GM18498 (cell line): ENCODE measurements around the gene GPR155.
"Not testable (repeated sequence)": the region's sequence is repeated elsewhere in the genome, so short reads cannot be mapped to it uniquely, and the experiment has no call there.

Experiments
- ATAC-seq: cut with Tn5 transposase; IDR thresholded peaks from one replicate; pipeline ENCODE4 v1.9.1; 2021; ENCODE audit warnings: mild to moderate bottlenecking, moderate library complexity; ENCODE audit not compliant: unreplicated experiment

The GPR155 gene

DNA sequence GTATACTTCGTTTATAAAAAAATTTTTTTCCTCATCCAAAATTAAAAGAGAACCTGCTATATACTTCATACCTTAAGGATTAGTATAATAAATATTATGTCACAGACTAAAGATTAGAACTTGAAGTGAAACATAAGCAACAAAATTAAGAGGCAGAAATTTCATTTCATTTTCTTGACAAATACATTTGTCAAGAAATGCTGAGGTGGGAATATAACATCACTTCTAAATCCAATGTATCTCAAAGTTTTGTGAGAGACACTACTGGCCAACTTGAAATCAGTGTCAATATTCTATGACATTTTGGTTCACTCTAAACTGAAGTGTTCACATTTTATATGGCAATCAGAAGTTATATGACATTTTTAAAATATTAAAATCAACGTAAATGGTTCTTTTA, 47.5 kb downstream of the GPR155 start:
- no peak for ATAC-seq

DNA sequence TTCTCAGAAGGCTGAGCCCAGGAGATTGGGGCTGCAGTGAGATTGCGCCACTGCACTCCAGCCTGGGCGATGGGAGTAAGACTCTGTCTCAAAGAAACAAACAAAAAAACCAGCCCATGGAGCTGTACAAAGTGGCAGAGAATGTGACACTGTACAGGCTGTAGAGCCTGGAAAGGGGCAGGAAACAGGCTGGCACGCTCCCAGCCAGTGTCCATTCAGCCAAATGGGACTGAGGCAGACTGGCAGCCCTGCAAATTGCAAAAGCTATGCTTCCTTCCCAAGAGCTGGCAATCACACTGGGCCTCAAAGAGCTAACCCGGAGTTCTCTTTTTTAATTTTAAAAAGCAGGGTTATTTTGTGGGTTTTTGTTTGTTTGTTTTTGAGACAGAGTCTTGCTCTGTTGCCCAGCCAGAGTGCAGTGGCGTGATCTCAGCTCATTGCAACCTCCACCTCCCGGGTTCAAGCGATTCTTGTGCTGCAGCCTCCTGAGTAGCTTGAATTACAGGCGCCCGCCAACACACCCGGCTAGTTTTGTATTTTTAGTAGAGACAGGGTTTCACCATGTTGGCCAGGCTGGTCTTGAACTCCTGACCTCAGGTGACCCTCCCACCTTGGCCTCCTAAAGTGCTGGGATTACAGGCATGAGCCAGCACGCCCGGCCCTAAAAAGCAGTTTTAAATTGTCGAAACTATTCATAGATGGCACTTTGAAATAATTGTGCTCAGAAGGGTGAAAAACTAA, 48.5 kb downstream of the GPR155 start:
- ATAC-seq = no peak

DNA sequence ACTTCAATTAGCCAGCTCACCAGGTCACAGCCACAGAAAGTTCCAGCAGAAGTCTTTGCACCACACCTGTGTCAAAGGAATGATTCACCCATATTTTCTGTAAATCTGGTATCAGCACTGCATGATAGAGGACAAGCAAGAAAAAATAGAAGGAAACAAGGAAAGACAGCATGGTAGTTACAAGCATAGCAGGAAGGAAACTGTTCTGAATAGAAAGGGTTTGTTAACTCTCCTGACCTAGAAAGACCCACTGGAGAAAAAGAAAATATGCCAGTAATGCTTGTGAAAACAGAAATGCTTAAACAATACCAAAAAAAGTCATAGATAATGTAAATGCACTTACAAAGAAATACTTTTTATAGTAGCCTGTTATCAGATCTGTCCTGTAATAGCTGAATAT, 50.5 kb downstream of the GPR155 start:
- ATAC-seq = no peak

DNA sequence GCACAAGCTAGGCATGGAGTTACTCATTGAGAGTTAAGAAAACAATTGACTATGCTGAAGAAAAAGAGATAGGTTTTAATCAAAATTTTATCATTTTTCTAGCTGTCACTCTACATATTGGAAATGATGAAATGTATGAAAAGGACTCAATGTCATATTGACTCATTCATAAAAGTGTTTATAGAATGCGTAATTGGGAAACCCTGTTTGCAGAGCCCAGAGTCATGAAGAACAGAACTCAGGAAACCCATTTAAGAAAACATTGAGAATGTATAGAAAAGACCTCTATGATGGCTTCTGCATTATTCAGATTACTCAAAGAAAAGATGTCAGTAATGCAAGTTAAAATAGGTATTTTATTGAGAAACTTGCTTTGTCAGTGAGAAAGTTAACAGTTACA, 54.9 kb downstream of the GPR155 start:
- no peak for ATAC-seq

DNA sequence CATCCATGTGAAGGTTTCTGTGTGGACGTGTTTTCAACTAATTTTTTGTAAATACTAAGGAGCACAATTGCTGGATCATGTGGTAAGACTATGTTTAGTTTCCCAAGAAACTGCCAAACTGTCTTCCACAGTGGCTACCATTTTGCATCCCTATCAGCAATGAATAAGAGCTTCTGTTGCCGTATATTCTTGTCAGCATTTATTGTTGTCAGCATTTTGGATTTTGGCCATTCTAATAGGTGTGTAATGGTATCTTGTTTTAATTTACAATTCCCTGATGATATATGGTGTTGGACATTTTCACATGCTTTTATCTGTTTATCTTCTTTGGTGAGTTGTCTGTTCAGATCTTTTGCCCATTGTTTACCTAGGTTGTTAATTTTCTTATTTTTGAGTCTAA, 56.8 kb downstream of the GPR155 start:
- no peak for ATAC-seq

DNA sequence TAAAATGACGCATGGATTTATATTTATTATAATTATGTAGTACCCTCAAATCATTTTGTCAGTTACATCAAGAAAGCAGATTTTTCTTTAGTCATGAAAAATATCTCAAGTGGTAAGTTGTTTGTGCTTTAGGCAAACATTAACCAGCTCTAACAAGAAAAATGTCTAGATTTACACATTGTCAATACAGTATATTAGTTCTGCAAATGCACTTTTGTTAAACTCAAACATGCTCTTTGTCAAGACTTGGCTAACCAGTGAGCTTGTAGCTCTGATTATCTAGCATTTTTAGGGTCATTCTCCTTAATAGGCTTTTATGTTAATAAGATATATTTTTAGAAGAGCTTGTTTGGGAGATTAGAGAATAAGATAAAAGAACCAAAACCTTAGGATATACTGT, 58.6 kb downstream of the GPR155 start:
- ATAC-seq = no peak

DNA sequence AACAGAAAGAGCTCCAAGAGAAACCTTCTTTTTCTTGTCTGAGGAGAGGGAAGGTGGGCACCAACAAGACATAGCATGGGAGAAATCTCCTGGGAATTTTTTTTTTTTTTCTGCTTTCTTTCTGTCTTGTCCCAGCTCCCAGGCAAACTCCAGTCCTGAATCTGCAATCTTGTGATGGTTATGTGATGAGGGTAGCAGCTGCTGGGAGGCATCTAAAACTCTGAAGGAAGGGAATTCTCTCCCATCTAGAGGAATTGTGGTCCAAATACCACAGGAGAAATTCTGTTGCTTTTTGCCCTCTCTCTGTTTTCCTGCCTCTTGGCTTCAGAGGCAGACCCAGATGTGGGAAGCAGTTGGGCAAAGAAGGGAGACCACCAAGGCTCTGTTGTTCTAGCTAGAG, 74.6 kb downstream of the GPR155 start:
- ATAC-seq = no peak

DNA sequence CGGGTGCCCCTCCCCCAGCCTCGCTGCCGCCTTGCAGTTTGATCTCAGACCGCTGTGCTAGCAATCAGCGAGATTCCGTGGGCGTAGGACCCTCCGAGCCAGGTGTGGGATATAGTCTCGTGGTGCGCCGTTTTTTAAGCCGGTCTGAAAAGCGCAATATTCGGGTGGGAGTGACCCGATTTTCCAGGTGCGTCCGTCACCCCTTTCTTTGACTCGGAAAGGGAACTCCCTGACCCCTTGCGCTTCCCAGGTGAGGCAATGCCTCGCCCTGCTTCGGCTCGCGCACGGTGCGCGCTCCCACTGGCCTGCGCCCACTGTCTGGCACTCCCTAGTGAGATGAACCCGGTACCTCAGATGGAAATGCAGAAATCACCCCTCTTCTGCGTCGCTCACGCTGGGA, 76.8 kb downstream of the GPR155 start:
- not testable (repeated sequence) for ATAC-seq

DNA sequence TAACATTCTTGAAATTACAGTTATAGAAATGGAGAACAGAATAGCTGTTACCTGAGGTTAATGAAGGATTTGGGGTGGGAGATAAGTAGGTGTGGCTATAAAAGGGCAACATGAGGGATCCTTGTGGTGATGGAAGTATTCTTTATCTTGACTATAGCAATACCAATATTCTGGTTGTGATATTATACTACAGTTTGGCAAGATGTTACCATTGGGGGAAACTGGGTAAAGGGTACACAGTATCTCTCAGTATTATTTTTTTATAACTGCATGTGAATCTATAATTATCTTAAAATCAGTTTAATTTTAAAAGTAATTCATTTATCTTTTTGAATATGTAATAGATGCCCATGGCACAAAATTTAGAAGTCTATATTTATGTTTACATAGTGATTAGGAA, 83.2 kb downstream of the GPR155 start:
- ATAC-seq = no peak

DNA sequence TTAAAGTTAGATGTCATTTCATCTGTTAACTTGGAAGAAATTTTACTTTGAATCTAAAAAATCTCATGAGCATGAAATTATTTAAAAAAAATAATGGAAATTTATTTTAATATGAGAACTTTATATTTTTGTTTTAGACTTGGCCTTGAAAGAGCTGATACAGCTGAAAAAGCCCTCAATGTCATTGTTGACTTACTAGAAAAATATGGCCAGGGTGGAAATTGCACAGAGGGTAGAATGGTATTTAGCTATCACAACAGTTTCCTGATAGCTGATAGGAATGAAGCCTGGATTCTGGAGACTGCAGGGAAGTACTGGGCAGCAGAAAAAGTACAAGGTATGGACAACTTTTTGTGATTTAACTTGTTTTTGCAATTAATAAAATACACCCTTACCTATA, 86.0 kb downstream of the GPR155 start:
- no peak for ATAC-seq

DNA sequence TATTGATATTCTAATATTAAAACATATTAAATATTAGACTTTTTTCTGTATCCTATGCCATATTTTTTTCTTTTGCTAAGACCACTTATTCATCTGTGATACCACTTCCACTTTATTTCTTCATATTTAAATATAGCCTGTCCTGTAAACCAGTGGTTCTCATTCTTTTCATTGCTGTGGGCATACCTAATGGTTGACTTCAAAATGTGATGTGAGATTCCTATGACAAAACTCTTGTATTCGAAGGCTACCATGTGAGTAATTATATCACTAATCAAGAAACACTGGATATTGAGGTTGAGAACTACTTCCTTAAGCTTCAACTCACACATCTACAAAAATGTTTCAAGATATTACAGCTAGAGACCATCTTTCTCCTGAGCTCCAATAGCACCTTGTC, 87.7 kb downstream of the GPR155 start:
- no peak for ATAC-seq

DNA sequence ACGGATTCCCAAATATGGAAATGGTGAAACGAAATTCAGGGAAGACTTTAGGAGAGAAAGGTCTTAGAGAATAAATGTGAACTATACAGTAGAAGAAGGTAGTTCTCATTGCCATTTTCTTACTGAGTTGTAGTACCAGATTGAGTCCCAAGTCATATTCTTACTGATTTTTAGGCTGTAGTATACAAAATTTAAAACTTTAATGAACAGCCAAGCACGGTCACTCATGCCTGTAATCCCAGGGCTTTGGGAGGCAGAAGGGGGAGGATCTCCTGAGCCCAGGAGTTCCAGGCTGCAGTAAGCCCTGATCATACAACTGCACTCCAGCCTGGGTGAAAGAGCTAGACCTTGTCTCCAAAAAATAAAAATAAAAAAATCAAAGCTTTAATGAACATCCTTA, 89.1 kb downstream of the GPR155 start:
- ATAC-seq = no peak

DNA sequence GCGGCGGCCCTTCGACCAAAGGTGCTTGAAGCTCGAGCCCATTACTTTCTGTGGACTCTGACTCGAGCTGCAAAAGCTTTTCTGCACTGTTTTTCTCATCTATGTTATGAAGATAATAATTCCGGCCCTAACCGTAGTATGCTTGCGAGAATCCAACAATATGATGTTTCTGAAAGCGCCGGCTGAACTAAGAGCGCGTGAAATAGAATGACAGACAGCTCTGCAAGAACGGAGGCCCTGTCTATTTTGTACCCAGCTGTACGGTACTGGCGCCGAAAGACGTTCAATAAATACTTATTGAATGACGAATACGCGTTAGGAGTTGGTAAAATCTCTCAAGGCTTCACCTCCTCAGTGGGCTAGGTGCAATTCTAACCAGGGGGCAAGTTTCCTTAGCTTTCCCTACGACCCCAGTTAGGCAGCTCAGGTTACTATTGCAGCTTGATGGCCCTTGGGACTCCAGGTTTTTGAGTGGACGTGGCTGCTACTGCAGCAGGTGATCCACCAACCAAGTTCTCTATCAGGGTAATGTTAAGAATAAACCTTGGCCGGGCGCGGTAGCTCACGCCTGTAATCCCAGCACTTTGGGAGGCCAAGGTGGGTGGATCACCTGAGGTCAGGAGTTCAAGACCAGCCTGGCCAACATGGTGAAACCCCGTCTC, 90.7 kb downstream of the GPR155 start:
- peak; percentile 34 for ATAC-seq

DNA sequence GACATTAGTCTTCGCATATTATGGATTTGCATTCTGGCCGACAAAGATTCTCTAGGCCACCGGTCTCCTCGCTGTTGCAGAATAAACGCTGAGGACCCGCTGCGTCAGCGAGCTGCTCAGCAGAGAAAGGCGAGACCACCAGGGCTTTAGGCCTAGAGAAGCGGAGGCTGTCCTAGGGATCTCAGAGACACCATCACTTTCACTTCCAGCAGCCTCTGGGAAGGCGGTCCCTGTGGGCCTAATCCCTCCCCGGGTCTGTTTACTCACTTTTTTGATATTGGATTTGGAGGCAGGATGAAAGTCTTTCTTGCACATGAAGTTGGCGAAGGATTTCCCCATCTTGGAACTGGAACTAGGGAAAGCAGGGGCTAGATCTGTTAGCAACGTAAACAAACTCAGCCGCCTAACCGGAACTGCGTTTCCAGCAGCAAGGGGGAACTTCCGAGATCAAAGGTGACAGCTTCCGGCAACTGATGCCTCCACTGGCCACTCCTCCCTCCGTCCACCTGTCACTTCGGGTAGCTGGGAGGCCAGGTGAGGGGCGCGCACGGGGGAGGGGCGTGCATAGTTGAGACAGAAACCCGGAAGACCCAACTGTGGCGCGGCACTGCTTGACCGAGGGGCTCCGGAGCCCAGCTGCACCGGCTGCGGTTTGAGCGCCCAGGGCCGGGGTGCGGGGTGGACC, 91.4 kb downstream of the GPR155 start, which contains the start of gene SCRN3:
Gene SCRN3 (plus strand): TSS at position 447 of the 685 bp plus-strand sequence. CDS start 2,554 bp downstream, outside the sequence.
- peak; percentile 95 for ATAC-seq

DNA sequence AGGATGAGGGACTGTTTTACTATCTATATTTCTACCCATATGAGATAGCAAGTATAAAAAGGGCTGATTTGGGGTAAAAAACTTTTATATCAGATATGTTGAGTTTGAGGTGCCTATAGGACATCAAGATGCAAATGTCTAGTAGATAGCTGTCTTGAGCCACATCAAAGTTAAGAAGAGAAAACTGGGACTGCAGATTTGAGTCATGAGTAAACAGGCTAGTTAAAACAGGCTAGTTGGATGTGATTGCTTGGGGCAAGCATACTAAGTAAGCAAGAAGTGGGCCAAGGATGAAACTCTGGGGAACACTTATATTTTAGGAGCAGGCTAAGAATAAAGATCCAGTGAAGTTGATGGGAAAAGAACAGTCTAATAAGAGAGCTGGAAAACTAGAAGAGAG, 94.1 kb downstream of the GPR155 start:
- ATAC-seq = no peak

DNA sequence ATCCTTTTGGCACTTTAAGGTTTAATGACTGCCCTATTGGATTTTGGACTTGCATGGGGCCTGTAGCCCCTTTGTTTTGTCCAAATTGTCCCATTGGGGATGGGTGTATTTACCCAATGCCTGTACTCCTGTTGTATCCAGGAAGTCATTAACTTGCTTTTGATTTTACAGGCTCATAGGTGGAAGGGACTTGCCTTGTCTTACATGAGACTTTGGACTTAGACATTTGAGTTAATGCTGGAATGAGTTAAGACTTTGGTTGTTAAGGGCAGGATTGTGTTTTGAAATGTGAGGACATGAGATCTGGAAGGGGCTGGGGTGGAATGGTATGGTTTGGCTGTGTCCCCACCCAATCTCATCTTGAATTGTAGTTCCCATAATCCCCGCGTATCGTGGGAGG, 96.5 kb downstream of the GPR155 start:
- not testable (repeated sequence) for ATAC-seq

DNA sequence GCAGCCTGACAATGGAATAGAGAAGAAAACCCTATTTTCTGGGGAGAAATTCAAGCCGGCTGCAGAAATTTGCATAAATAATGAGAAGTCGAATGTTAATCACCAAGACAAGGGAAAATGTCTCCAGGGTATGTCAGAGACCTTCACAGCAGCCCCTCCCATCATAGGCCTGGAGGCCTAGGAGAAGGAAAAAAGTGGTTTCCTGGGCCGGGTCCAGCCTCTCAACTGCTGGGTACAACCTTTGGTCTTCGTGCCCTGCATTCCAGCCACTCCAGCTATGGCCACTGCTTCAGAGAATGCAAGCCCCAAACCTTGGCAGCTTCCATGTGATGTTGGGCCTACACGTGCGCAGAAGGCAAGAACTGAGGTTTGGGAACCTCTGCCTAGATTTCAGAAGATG, 97.3 kb downstream of the GPR155 start:
- ATAC-seq = no peak

DNA sequence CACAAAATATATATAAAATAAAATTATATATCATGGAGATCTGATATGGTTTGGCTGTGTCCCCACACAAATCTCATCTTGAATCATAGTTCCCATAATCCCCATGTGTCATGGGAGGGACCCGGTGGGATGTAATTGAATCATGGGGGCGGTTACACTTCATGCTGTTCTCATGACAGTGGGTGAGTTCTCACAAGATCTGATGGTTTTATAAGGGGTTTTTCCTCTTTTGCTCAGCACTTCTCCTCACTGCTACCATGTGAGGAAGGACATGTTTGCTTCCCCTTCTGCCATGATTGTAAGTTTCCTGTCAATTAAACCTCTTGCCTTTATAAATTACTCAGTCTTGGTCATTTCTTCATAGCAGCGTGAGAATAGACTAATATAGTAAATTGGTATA, 98.1 kb downstream of the GPR155 start:
- ATAC-seq = not testable (repeated sequence)

DNA sequence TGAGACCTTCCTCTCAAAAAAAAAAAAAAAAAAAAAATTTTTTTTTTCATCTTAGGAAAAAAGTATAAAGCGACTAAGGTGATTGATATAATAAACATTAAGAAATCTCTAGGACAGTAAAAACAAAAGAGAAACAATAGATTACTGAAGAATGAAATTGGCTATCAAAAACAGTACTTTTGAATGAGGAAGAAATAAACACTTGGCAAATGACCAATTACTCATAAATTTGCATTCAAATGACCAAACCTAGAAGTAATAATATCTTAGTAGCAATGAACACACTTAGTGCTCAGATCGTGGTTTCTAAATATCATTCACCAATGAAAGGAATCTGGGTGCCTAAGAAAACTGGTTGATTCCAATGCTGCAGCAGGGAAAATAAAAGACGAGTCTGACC, 101.6 kb downstream of the GPR155 start:
- no peak for ATAC-seq

DNA sequence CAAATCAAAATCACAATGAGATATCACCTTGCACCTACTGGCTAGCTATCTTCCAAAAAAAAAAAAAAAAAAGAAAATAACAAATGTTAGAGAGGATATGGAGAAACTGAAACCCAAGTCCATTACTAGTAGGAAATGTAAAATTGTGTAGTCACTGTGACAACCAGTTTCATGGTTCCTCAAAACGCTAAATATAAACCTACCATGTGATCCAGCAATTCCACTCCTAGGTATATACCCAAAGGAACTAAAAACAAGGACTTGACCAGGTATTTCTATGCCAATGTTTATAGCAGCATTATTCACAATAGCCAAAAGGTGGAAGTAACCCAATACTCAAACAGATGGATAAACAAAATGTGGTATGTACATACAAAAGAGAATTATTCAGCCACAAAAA, 103.0 kb downstream of the GPR155 start:
- ATAC-seq = no peak
